ENCODE data around the gene RNF166.

RNF166 gene

DNA sequence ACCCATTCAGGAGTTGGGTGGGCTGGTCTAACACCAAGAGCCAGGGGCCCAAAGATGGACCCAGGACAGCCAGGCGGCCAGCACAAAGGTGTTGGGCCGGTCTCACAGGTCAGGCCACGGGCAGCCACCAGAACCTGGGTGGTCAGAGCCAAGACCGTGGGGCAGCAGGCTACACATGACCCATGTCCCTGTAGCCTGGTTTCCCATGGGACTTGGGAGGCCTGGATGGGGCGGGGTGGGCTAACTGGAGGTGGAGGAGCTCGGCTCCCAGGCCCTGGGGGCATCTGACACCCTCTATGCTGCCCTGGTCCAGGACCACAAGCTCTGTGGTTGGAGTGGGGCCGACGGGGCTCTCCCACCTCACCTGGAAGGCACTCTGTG lies 17.3 kb upstream of the RNF166 start:
- DNase-seq = no peak

DNA sequence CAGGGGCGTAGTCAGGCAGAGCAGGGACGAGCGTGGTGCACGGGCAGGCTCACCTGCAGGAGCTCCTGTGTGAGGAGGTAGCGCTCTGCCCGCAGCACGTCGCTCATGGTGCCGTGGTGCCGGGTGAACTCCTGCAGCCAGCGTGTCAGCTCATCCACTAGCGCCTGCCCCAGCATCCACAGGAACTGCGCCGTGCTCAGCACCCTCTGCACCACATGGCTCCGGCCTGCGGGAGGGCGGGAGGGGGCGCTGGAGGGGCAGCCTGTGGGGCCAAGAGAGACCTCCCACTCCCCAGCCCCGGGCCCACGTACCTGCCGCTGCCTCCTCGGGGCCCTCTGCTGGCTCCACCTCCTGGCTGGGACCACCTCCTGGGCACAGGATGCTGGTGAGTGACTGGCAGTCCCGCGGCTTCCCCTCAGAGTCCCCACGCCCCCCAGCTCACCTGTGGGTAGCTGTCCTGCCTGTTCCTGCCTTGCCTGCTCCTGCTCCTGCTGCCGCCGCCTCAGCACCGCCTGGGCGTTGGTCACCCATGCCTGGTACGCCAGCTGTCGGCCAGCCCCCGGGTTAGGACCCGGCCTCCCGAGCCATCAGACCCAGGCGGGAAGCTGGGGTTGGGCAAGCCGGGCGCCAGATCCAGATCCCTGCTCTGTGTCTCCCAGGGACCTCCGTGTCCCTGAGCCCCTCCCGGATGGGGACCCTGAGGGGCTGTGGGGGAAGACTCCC lies 16.7 kb upstream of the RNF166 start:
- DNase-seq = no peak

DNA sequence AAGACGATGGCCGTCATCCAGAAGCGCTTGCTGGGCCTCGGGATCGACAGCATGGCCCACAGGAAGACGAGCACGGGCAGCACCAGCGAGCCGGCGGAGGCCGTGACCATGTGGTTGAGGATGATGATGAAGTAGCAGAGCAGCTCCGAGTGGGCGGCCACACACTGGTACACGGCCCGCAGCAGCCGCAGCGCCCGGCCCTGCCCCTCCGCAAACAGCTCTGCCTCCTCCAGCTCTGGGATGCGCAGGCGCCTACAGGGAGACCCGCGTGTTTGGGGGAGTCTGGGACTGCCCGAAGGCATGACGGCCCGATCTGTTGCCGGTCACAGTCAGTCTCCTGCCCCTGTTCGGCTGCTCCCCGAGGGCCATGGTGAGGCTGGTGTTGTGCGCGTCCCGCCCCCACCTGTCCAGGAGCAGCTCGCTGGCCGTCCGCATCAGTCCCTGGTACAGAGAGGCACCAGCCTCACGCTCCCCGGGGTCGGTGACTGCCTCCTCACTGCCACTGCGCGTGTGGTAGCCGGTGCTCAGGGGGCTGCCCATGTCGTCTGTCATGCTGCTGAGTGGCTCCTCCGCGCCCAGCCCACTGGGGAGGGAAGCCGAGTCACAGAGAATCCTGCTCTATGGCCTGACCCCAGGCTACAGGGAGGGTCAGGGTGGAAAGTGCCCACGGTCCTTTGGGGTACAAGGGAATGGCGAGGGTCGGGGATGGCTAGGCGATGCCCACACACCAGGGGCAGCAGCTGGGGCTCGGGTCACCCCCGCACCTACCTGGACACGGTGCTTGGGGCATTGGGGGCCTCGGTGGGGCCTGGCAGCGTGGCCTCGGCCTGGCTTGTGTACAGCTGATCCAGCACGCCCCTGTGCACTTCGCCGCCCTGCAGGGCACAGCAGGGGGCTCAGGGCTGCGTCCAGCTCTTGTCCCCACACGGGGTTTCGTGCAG lies 15.9 kb upstream of the RNF166 start:
- no peak for DNase-seq

DNA sequence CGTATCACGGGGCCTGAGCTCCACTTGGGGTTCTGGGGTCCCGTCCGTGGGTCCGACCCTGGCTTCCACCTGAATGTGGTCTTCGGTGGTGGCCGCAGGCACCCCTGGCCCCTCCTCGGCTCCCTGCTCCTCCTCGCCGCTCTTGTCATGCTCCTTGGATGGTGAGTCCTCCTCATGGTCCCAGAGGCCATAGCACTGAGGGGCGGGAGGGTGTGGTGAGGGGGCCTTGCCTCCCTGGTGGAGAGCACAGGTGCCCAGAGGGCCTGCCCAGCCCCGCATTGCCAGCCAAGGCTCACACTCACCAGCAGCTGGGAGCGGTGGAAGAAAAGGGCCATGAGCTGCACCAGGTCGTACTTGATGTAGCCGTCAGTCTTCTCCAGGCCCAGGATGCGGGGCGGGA lies 15.0 kb upstream of the RNF166 start:
- no peak for DNase-seq

DNA sequence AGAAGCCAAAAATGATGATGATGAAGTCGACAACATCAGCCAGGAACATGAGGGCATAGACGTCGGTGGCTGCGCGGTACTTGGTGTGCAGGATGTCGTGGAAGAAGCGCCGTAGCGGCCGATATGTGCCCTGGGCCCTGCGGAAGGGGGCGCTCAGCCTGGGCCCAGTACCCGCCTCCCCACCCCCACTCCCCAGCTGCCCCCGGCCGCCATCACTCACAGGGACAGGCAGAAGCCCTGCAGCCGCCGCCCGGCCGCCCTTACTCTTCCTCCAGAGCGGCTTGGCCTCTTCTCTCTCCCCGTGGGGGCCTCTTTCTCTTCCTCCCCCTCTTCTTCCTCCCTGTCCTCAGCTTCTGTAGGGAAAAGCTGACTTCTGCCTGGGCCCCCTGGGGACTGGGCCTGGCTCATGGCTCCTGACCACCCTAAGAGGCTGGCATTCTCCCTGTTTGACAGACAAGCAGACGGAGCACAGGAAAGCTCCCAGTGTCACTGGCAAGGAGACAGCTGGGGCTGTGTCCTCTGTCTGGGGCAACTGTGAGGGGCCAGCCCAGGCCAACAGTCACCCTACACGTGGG lies 14.3 kb upstream of the RNF166 start:
- DNase-seq = no peak

DNA sequence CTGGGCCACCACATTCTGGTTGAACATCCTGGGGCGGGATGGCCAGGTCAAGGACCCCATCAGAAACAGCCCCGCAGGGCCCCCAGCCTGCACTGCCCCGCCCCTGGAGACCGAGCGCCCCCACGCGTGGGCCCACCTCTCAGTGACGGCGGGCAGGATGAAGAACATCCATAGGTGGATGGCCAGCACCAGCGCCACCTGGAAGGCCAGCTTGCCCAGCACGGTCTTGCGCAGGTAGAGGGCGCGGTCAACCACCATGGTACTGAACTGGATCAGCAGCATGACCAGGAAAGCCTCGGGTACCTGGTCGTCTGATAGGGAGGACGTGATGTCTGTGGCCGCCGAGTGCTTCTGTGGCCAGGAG lies 13.7 kb upstream of the RNF166 start:
- no peak for DNase-seq

DNA sequence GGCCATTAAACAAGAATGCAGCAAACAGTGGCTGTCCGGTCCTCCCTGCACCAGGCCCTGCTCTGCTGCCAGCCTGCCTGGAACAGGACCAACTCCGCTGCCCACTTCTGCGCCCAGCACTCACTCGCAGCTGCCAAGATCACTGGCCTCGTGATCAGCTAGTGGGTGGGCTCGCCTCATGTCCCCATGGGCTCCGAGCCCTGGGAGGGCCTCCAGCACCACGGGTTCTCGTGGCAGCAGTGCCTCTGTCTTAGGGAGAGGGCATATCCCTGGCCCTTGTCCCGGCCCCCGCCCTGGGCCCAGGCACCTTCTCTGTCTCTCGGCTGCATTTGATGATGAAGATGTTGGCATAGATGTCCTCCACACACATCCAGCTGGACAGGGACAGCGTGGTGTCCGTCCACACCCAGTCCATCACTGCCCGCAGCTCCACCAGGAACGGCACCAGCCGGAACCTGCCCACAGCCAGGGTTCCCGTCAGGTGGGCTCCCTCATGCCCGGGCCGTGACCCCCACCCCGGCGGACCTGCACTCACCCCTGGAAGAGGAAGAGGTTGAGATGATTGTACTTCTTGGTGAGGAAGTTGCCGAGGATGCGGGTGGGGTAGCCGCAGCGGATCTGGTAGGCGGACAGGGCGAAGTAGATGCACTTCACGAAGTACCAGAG lies 13.2 kb upstream of the RNF166 start:
- no peak for DNase-seq

DNA sequence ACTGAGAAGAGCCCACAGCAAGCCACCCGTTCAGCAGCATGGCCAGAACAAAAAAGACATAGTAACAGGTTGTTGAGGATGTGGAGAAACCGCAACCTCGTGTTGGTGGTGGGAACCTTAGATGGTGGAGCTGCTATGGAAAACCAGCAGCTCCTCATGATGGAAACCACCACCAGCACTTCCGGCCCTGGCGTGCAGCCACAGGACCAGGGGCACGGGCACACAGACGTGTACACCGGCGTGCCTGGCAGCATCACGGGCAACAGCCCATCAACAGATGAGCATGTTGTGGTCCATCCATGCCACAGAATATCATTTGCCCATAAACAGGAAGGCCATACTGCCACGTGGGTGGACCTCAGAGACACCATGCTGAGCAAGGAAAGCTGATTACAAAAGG lies 12.0 kb upstream of the RNF166 start:
- DNase-seq = no peak

DNA sequence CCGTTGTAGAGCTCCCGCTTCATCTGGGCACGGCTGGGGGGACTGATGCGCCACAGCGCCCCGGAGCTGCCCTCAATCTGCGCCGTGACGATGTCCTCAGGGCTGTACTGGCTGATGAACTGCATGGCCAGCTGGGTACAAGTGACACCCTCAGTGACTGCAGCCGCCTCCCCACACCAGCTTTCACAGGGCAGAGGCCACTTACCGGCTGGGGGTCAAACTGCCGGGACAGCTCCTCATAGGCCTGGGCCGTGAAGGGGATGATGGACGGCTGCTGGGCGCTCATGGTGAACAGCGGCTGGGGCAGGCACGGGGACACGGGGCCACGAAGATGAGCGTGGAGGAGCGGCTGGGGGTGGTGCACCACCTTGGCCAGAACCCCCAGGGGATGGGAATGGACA lies 10.4 kb upstream of the RNF166 start:
- DNase-seq = no peak

DNA sequence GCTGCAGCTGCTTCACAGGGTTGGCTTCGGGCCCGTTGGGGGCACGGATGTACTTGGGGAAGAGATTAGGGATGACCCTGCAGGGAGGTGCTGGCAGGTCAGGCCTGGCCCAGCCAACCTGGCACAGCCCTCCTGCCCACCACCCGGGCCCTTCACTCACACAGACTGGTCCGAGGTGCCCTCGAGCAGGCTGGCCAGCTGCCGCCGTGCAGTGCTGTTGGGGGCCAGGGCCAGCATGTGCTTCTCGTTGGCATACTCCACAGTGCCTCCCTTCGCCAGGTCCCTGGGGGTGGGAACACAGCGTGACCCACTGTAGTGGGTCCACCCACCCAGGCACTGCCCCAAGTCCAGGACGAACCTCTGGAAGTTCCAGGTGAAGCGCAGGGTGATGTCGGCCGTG lies 10.0 kb upstream of the RNF166 start:
- DNase-seq = no peak

DNA sequence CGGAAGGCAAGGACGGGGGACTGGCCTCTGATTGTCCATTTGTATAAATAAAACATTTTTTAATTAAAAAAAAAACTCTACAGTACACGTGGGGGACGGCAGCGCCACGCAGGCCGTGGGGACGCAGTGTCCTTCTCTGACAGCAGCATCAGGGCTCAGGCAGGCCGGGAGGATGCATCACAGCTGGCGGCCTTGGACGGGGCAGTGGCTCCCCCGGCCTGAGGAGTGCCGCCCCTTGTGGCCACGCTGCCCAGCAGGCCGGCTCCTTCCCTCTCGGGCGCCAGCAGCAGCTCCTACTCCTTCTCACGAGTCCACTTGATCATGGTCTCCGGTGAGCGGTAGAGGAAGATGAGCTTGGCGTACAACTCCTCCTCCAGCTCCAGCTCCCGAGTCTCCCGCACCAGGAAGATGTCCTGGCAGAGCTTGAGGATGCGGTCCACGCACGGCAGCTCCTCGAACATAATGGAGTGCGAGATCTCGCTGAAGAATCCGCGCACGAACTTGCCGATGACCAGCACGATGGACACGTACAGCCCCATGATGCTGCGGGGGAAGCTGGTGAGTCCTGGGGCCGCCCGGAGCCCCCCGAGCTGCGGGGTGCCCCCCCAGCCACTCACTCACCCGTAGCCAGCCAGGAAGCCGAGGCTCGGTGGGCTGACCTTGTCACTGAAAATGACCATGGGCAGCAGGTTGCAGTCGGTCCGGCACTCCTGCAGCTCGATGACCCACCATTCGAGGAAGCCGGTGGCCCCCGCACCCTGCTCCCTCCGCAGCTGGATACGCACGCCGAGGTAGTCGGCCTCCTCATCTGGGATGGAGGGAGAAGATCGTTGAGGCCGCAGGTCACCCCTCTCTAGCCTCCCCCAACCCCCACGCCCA lies 9.3 kb upstream of the RNF166 start:
- no peak for DNase-seq

DNA sequence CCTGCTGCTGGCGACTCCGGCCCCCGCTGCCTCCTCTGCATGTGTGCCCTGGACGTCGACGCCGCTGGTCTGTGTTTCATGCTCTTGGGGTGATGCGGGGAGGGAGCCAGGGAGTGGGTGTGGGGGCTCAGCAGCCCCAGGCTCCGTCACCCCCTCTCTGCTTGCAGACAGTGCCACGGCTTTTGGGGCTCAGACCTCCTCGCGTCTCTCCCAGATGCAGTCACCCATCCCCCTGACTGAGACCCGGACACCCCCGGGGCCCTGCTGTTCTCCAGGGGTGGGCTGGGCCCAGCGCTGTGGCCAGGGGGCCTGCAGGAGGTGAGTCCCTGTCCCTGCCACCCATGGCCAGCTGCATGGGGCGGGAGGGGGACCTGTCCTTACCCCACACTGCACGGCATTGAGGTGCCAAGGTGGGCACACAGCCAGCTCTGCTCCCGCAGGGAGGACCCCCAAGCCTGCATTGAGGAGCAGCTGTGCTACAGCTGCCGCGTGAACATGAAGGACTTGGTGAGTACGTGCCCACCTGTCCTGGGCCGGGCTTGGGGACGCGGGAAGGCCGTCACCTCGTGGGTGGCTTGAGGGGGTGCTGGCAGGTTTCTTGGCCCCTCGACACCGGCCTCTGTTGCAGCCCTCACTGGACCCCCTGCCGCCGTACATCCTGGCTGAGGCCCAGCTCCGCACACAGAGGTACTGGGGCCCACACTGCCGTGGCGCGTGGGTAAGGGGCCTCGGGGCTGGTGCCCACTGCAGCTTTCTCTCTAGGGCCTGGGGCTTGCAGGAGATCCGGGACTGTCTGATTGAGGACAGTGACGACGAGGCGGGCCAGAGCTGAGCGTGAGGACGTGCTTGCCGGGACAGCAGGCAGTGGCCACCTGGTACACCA lies 8.5 kb upstream of the RNF166 start:
- DNase-seq = no peak

DNA sequence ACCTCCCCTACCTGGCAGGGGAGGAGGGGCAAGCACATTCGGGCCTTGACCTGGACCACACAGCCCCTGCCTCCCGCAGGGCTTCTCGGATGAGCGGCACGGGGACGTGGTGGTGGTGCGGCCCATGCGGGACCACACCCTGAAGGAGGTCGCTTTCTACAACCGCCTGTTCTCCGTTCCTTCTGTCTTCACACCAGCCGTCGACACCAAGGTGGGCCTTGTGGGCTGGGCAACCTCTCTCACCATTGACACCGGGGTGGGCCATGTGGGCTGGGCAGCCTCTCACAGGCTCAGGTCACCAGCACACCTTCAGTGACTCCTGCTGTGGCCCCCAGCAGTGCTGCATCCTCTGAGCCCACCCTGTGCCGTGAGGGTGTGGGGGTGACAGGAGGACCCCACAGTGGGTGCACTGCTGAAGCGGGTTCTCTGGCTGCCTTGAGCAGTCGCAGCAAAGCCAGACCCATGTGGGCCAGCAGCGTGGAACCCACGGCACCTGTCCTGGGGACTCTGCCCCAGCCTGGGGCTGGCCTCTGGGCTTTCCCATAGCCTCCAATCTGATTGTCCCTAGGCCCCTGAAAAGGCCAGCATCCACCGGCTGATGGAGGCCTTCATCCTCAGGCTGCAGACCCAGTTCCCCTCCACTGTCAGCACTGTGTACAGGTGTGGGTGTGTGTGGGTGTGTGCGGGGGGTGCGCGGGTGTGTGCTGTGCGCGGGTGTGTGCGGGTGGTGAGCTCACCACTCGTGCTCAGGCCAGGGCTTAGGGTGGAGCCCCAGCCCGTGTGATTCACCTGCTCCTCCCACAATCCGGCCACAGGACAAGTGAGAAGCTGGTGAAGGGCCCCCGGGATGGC lies 7.6 kb upstream of the RNF166 start:
- DNase-seq = no peak

DNA sequence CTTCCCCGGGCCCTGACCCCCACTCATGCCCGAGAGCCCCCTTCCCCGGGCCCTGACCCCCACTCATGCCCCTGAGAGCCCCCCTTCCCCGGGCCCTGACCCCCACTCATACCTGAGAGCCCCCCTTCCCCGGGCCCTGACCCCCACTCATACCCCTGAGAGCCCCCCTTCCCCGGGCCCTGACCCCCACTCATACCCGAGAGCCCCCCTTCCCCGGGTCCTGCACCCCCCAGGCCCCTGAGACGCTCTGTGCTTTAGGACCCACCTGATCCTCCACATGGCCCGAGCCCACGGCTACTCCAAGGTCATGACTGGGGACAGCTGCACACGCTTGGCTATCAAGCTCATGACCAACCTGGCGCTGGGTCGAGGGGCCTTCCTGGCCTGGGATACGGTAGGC lies 6.8 kb upstream of the RNF166 start:
- DNase-seq = no peak

DNA sequence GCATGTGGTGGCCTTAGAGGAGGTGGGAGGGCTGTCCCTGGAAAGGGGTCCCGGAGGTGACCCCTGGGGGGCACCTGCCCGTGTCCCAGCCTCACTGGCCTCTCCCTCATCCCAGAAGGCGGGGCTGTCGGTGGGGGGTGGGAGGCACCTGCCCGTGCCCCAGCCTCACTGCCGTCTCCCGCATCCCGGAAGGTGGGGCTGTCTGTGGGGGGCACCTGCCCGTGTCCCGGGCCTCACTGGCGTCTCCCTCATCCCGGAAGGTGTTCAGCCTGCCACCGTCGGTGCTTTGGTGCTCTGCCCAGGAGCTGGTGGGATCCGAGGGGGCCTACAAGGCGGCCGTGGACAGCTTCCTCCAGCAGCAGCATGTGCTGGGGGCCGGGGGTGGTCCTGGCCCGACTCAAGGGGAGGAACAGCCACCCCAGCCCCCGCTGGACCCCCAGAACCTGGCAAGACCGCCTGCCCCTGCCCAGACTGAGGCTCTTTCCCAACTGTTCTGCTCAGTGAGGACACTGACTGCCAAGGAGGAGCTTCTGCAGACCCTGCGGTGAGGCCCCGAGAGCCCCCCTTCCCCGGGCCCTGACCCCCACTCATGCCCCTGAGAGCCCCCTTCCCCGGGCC lies 6.3 kb upstream of the RNF166 start:
- no peak for DNase-seq

DNA sequence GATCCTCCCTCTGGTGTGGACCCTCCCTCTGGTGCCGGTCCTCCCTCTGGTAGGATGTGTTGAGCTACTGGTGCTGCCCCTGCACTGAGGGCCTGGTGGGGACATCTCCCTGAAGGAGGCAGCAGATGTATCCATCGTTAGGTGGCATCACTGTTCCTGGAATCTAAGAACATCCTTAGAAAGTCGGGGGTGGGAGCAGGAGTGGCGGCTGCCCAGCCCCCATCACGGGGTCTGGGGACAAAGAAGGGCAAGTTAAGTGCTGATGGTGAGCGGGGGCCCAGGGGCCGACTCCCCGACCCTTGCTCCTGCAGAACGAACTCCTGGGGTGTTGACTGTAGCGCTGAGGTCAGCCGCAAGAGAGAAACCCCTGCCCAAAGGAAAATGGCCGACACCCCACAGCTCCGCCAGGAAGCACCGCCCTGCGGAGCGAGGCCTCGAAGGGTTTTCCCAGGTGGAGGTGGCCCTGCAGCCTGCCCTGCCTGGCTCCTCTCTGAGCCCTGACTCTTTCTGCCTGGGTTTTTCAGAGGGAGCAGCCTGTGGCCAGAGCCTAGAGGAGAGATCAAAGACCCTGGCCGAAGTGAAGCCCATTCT lies 5.6 kb upstream of the RNF166 start:
- no peak for DNase-seq

DNA sequence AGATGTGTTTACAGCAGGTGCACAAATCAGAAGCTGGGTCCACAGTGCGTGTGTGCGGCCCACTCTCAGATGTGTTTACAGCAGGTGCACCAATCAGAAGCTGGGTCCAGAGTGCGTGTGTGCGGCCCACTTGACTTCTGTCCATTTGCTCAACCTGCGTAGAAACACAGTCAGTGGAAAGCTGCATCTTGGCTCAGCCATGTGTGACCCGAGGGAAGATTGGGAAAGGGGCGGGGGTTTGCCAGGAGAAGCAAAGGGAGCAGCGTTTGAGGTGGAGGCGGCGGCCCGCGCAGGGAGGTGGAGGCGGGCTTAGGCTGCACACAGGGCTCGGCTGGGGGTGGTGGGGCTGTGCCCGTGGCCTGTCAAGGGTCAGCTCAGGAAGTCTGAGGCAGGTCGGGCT lies 4.3 kb upstream of the RNF166 start:
- no peak for DNase-seq

DNA sequence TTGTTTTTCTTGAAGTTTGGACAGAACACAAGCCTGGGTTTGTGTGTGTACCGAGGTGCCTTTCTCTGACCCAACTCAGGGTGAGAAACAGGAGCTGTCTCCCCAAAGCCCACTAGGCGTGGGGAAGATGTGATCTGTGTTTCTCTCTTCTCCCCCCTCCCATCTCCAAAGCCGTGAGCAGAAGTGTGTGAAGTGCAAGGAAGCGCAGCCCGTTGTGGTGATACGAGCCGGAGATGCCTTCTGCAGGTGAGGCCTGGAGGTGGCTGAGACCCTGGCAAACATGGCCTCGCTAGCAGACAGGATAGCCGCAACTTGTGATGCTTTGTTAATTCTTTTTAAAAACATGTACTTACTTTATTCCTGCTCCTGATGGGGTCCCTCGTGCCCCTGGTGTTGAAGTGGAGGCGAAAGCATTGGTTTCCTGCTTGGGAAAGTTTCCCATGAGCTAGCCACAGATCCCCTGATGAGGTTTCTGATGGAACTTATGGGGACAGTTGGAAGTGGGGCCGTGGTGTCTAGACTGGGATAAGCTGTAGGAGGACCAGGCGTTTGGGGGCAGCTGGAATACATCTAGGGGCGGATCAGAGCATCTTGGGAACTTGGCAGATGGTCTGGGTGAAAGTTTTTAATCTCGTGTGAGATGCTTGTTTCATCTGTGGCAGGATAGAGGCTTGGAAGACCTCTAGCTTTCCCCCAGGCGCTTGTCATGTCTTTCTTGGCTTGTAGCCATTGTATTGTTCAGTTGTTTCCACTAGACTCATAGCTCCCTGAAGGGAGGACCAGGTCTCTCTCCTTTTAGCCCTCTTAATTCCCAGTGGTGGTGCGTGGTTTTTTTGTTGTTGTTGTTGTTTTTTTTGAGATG lies 988 bp upstream of the RNF166 start:
- DNase-seq = no peak
